ENCODE data around the gene TMEM123.

Gene TMEM123

GRCh38 chr11:102452461-102453301, at the start of gene TMEM123:
TMEM123 (minus strand) TSS chr11:102452765; CDS start chr11:102452623, 142 bp downstream.
- peak; percentile 96 for DNase-seq

- DNase-seq = no peak
Observed at GRCh38 chr11:102500829-102501228, 48.3 kb upstream of the TMEM123 start.

- DNase-seq = no peak
Observed at GRCh38 chr11:102499931-102500330, 47.4 kb upstream of the TMEM123 start.

GRCh38 chr11:102499151-102499550, 46.6 kb upstream of the TMEM123 start:
- no peak for DNase-seq

- DNase-seq = no peak
Observed at GRCh38 chr11:102497061-102497460, 44.5 kb upstream of the TMEM123 start.

- peak; percentile 77 for DNase-seq
Observed at GRCh38 chr11:102495161-102496042, 42.8 kb upstream of the TMEM123 start.

- DNase-seq = no peak
Observed at GRCh38 chr11:102494216-102494615, 41.7 kb upstream of the TMEM123 start.

GRCh38 chr11:102493524-102493923, 41.0 kb upstream of the TMEM123 start:
- DNase-seq = no peak

GRCh38 chr11:102491969-102492368, 39.4 kb upstream of the TMEM123 start:
- peak; percentile 18 for DNase-seq

GRCh38 chr11:102489186-102490145, 36.9 kb upstream of the TMEM123 start:
- no peak for DNase-seq

GRCh38 chr11:102488208-102488607, 35.6 kb upstream of the TMEM123 start:
- no peak for DNase-seq

GRCh38 chr11:102487214-102487613, 34.6 kb upstream of the TMEM123 start:
- no peak for DNase-seq

- no peak for DNase-seq
Observed at GRCh38 chr11:102486584-102486983, 34.0 kb upstream of the TMEM123 start.

GRCh38 chr11:102485095-102485722, 32.6 kb upstream of the TMEM123 start:
- no peak for DNase-seq

GRCh38 chr11:102482433-102482832, 29.9 kb upstream of the TMEM123 start:
- DNase-seq = no peak

GRCh38 chr11:102479733-102480132, 27.2 kb upstream of the TMEM123 start:
- DNase-seq = no peak

GRCh38 chr11:102478673-102479299, 26.2 kb upstream of the TMEM123 start:
- no peak for DNase-seq

GRCh38 chr11:102476812-102477211, 24.2 kb upstream of the TMEM123 start:
- DNase-seq = peak; percentile 61

GRCh38 chr11:102476069-102476468, 23.5 kb upstream of the TMEM123 start:
- no peak for DNase-seq

GRCh38 chr11:102473543-102473942, 21.0 kb upstream of the TMEM123 start:
- DNase-seq = no peak

- DNase-seq = no peak
Observed at GRCh38 chr11:102472127-102472526, 19.6 kb upstream of the TMEM123 start.

- DNase-seq = no peak
Observed at GRCh38 chr11:102471474-102471873, 18.9 kb upstream of the TMEM123 start.

Measured in activated CD4-positive, alpha-beta T cell treated with anti-CD3 and anti-CD28 coated beads, Interleukin-10, Interleukin-2, amounts not matched to agents 100 ng/mL and 50 ng/mL, durations not matched to agents 16 hours and 8 hours (primary cell).